Stomach smooth muscle (tissue), 2 donors: ENCODE results near the gene SNTG2.

ENCODE experiments used
- H3K27ac ChIP-seq: one replicate; pipeline ENCODE4 v1.7.0; 2013; ENCODE audit warnings: mild to moderate bottlenecking, low read length, inconsistent platforms
- H3K27me3 ChIP-seq, 2 donors: one replicate each; pipeline ENCODE4 v1.7.0; 2013; ENCODE audit warnings: low read length in 2 of 2; ENCODE audit not compliant: insufficient read depth in 2 of 2, control insufficient read depth in 1 of 2
- H3K36me3 ChIP-seq, 2 donors: one replicate each; pipeline ENCODE4 v1.7.0; 2013; ENCODE audit warnings: low read length in 2 of 2; ENCODE audit not compliant: control insufficient read depth in 2 of 2, insufficient read depth in 2 of 2
- H3K4me1 ChIP-seq: one replicate; pipeline ENCODE4 v1.7.0; 2013; ENCODE audit warnings: low read length; ENCODE audit not compliant: control insufficient read depth, insufficient read depth
- H3K4me3 ChIP-seq, 2 donors: one replicate each; pipeline ENCODE4 v1.7.0; 2013; ENCODE audit warnings: low read length in 2 of 2
- H3K9ac ChIP-seq, 2 donors: one replicate each; pipeline ENCODE4 v1.7.0; 2013; ENCODE audit warnings: low read length in 2 of 2, mild to moderate bottlenecking in 1 of 2
- H3K9me3 ChIP-seq, 2 donors: one replicate each; pipeline ENCODE4 v1.7.0; 2013; ENCODE audit warnings: low read length in 2 of 2; ENCODE audit not compliant: control insufficient read depth in 2 of 2
- donor health status: healthy.
- donor health status: Pancreatic carcinoma.

The SNTG2 gene

GRCh38 chr2:1251520-1251919, 300.9 kb downstream of the SNTG2 start:
- Histone ChIP-seq H3K27me3 (peaks cover 5% of the 10 kb centered on the region in 2 donors), H3K27ac (no peak overlapping the region), H3K9ac (no peak overlapping the region), H3K9me3 (no peaks in the 10 kb centered on the region), H3K4me1 (no peaks in the 10 kb centered on the region), H3K4me3 (no peak overlapping the region), H3K36me3 (no peaks in the 10 kb centered on the region)

GRCh38 chr2:1253629-1254028, 303.0 kb downstream of the SNTG2 start:
- no peak overlapping the region for H3K27ac ChIP-seq
- peaks cover 5 to 6% of the 10 kb centered on the region in 2 donors for H3K27me3 ChIP-seq
- no peak overlapping the region for H3K4me3 ChIP-seq
- no peaks in the 10 kb centered on the region for H3K36me3 ChIP-seq
- no peaks in the 10 kb centered on the region for H3K4me1 ChIP-seq
- H3K9me3 ChIP-seq, result no peaks in the 10 kb centered on the region
- no peak overlapping the region for H3K9ac ChIP-seq

- Histone ChIP-seq H3K9me3 (no peaks in the 10 kb centered on the region), H3K4me3 (no peak overlapping the region), H3K4me1 (no peaks in the 10 kb centered on the region), H3K9ac (no peak overlapping the region), H3K27ac (no peak overlapping the region), H3K36me3 (no peaks in the 10 kb centered on the region), H3K27me3 (peaks cover 4 to 6% of the 10 kb centered on the region in 2 donors)
Observed at GRCh38 chr2:1254662-1255343, 304.2 kb downstream of the SNTG2 start.

DNA sequence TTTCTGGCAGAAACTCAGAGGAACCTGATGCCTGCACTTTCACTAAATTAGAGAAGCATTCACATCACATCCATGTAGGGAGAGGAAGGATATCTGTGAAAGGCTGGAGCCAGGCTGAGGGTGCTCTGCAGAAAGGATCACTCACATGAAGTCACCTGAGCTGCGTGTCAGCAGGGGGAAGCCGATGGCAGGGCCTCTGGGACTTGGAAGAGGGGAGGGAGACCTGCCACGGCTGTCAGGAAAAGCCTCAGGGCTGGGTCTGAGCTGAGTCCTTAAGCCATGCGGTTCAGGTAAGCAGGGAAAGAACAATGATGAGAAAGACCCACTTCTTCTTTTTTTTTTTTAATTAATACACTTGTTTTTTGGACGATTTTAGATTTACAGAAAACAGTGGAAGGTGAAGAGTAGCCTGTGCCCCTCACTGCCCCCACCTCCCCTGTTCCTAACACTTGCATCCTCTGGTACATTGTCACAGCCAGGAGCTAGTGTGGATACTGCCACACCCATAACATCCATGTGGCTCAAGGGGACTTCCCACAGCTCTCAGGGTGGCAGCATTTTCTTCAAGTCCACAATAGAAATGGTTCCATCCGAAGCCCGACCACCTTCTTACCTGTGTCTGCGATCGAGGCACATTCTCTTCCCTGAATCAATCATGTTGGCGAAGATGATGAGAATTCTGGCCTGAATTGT, 306.1 kb downstream of the SNTG2 start:
- Histone ChIP-seq H3K9ac (no peak overlapping the region), H3K27ac (no peak overlapping the region), H3K9me3 (no peaks in the 10 kb centered on the region), H3K36me3 (no peaks in the 10 kb centered on the region), H3K27me3 (peaks cover under 1 to 6% of the 10 kb centered on the region in 2 donors), H3K4me3 (no peak overlapping the region), H3K4me1 (no peaks in the 10 kb centered on the region)

DNA sequence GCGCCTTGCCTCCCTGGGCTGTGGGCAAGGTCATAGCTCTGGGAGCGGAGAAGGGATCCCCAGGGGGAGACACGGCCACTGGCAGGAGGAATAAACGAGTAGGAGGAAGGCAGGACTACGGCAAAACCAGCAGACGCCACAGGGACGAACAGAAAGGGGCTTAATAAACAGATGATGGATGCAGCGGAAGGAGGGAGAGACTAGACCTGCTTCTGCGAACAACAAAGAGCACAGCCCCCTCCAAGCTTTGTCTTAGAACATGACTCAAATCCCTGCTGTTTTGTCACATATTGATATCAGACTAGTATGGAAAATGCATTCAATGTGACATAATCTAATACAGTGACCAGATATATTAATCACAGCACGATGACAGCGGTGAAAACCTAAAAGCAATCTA, 306.7 kb downstream of the SNTG2 start:
- H3K27ac ChIP-seq, result no peak overlapping the region
- no peaks in the 10 kb centered on the region for H3K4me1 ChIP-seq

GRCh38 chr2:1259746-1260145, 309.1 kb downstream of the SNTG2 start:
- no peaks in the 10 kb centered on the region for H3K9me3 ChIP-seq
- H3K27ac ChIP-seq, result no peak overlapping the region
- H3K9ac ChIP-seq, result no peak overlapping the region
- no peaks in the 10 kb centered on the region for H3K36me3 ChIP-seq
- peaks cover 0 to 6% of the 10 kb centered on the region in 2 donors for H3K27me3 ChIP-seq
- H3K4me1 ChIP-seq, result no peaks in the 10 kb centered on the region
- no peak overlapping the region for H3K4me3 ChIP-seq

More for the DNA sequence above, 306.7 kb downstream of the SNTG2 start:
- H3K27me3 ChIP-seq, result peaks cover 0 to 6% of the 10 kb centered on the region in 2 donors
- no peaks in the 10 kb centered on the region for H3K9me3 ChIP-seq
- no peaks in the 10 kb centered on the region for H3K36me3 ChIP-seq
- H3K9ac ChIP-seq, result no peak overlapping the region
- no peak overlapping the region for H3K4me3 ChIP-seq

- no peaks in the 10 kb centered on the region for H3K36me3 ChIP-seq
- no peak overlapping the region for H3K9ac ChIP-seq
- no peak overlapping the region for H3K4me3 ChIP-seq
Observed at GRCh38 chr2:1262609-1263008, 312.0 kb downstream of the SNTG2 start.

DNA sequence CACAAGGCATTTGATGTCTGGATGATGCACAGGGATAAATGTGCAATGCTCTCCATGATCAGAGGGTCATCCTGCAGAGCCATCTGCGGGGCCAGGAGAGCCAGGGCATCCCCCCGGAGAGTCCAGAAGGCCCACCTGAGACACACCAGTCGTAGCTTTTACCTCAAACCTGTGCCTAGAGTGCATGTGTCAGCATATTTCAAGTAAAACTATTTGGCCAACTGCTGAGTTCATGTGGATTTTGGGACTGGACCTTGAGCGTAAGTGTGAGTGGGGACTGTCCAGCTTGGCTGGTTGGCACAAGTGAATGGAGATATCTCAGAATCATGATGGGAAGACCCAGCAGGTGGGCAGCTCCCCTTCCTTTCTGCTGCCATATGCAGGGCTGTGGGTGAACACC, 314.8 kb downstream of the SNTG2 start:
- Histone ChIP-seq H3K27ac (no peak overlapping the region), H3K27me3 (peaks cover 0 to 2% of the 10 kb centered on the region in 2 donors), H3K9ac (no peak overlapping the region), H3K4me1 (no peaks in the 10 kb centered on the region), H3K4me3 (no peak overlapping the region), H3K9me3 (no peaks in the 10 kb centered on the region), H3K36me3 (no peaks in the 10 kb centered on the region)

More at GRCh38 chr2:1262609-1263008, 312.0 kb downstream of the SNTG2 start:
- Histone ChIP-seq H3K27me3 (peaks cover 0 to 4% of the 10 kb centered on the region in 2 donors), H3K4me1 (no peaks in the 10 kb centered on the region), H3K9me3 (no peaks in the 10 kb centered on the region), H3K27ac (no peak overlapping the region)

DNA sequence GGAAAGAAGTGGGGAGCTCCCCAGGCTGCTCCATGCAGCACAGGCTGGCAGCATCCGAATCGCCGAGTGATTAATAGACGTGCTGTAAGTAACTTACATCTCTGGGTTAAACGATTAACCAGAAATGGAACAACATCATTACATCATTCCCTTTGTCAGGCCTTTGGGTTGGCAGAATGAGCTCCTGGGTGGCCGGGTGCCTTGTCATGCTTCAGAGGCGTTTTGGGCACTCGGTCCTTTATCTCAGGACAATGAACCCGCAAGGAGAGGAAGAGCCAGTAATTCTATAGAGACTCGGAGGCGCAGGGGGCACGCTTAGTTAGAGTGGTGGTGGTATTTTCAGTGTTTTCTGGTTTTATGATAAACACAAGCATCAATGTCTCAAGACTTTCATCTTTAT, 315.7 kb downstream of the SNTG2 start:
- H3K4me3 ChIP-seq, result no peak overlapping the region
- peaks cover 0 to 2% of the 10 kb centered on the region in 2 donors for H3K27me3 ChIP-seq
- H3K4me1 ChIP-seq, result no peaks in the 10 kb centered on the region
- no peak overlapping the region for H3K27ac ChIP-seq
- no peaks in the 10 kb centered on the region for H3K9me3 ChIP-seq
- no peaks in the 10 kb centered on the region for H3K36me3 ChIP-seq
- H3K9ac ChIP-seq, result no peak overlapping the region

DNA sequence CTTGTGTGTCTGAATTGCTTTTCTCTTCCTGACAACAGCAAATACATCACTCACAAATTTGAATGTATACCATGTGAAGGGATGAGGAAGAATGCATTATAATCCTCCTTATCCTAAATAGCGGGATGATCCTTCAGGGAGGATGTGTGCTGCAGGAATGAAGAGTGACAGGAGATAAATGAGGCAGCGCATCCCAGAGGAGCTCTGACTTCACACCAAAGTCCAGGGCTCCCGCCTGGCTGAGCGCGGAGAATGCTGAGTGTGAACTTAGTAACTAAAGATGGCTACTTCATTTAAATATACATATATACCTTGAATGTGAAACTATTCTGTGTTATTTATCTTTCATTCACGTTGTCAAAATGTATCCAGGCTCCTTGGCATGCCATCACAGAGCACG, 317.4 kb downstream of the SNTG2 start:
- H3K27me3 ChIP-seq, result peaks cover 2% of the 10 kb centered on the region in 2 donors
- H3K36me3 ChIP-seq, result no peaks in the 10 kb centered on the region
- no peaks in the 10 kb centered on the region for H3K4me1 ChIP-seq
- H3K9ac ChIP-seq, result no peak overlapping the region
- H3K9me3 ChIP-seq, result no peaks in the 10 kb centered on the region
- H3K27ac ChIP-seq, result no peak overlapping the region
- no peak overlapping the region for H3K4me3 ChIP-seq

DNA sequence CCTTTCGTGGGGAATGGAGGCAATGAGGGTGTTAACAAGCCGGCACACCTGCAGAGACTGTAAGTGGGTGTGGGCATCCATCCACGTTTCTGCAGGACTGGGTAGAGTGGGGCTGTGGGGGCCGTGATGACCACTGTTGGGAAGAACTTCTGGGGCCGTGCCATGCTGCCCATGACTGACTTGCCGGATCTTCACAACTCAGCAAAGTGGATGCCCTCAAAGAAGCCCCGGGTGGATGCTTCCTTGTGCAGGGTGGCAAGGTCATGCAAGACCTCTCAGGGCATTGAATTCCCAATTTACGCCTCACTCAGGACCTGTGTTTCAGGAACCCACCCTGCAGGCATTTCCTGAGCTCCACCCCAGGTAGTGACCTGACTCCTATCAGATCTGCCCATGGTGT, 319.2 kb downstream of the SNTG2 start:
- H3K4me1 ChIP-seq, result no peaks in the 10 kb centered on the region
- no peak overlapping the region for H3K9ac ChIP-seq
- peaks cover 0 to 1% of the 10 kb centered on the region in 2 donors for H3K9me3 ChIP-seq
- H3K27me3 ChIP-seq, result peaks cover 2% of the 10 kb centered on the region in 2 donors
- no peak overlapping the region for H3K27ac ChIP-seq
- no peak overlapping the region for H3K4me3 ChIP-seq
- H3K36me3 ChIP-seq, result no peaks in the 10 kb centered on the region
